Dedifferentiated amniotic fluid mesenchymal stem cell (primary cell): ENCODE results near the gene ARMC3.
"Not testable (repeated sequence)": the region's sequence is repeated elsewhere in the genome, so short reads cannot be mapped to it uniquely, and the experiment has no call there.

Source experiments
- DNase-seq: peaks from one replicate; pipeline ENCODE4 v3.0.0-alpha.2; 2016; ENCODE audit errors: extremely low spot score

ARMC3 gene

GRCh38 chr10:22927166-22927565 lies 687 bp upstream of the ARMC3 start:
- no peak for DNase-seq

GRCh38 chr10:22929053-22929452 lies 1.2 kb downstream of the ARMC3 start:
- not testable (repeated sequence) for DNase-seq

GRCh38 chr10:22931948-22932347 lies 4.1 kb downstream of the ARMC3 start:
- DNase-seq: no peak

- DNase-seq: no peak
These were observed 4.9 kb downstream of the ARMC3 start for GRCh38 chr10:22932626-22933370.

- no peak for DNase-seq
These were observed 6.9 kb downstream of the ARMC3 start for GRCh38 chr10:22934726-22935125.

- DNase-seq: no peak
These were observed 14.6 kb downstream of the ARMC3 start for GRCh38 chr10:22942437-22942836.

- DNase-seq: no peak
These were observed 18.3 kb downstream of the ARMC3 start for GRCh38 chr10:22945934-22946673.

- no peak for DNase-seq
These were observed 27.1 kb downstream of the ARMC3 start for GRCh38 chr10:22954970-22955369.

GRCh38 chr10:22958338-22958737 lies 30.5 kb downstream of the ARMC3 start:
- no peak for DNase-seq

- no peak for DNase-seq
These were observed 31.4 kb downstream of the ARMC3 start for GRCh38 chr10:22959292-22959691.

GRCh38 chr10:22959950-22960349 lies 32.1 kb downstream of the ARMC3 start:
- no peak for DNase-seq

GRCh38 chr10:22962817-22963216 lies 35.0 kb downstream of the ARMC3 start:
- no peak for DNase-seq

- no peak for DNase-seq
These were observed 41.9 kb downstream of the ARMC3 start for GRCh38 chr10:22969704-22970103.

GRCh38 chr10:22976534-22976933 lies 48.7 kb downstream of the ARMC3 start:
- DNase-seq: no peak

GRCh38 chr10:22977751-22978150 lies 49.9 kb downstream of the ARMC3 start:
- DNase-seq: no peak

- no peak for DNase-seq
These were observed 50.4 kb downstream of the ARMC3 start for GRCh38 chr10:22978287-22978686.

GRCh38 chr10:22978918-22979317 lies 51.1 kb downstream of the ARMC3 start:
- DNase-seq: no peak

GRCh38 chr10:22980822-22981221 lies 53.0 kb downstream of the ARMC3 start:
- no peak for DNase-seq

- DNase-seq: no peak
These were observed 56.2 kb downstream of the ARMC3 start for GRCh38 chr10:22984066-22984465.

GRCh38 chr10:22986771-22987542 lies 59.1 kb downstream of the ARMC3 start:
- peak; percentile 62 for DNase-seq

GRCh38 chr10:22988581-22989360 lies 60.9 kb downstream of the ARMC3 start:
- peak; percentile 61 for DNase-seq

- DNase-seq: no peak
These were observed 62.6 kb downstream of the ARMC3 start for GRCh38 chr10:22990443-22990842.
